ENCODE data around the gene ISX. TPM values are rescaled to one million over a fixed set of nuclear protein-coding genes. Genes with fewer than 3 reads are reported as not detected.
"Not testable (repeated sequence)": the region's sequence is repeated elsewhere in the genome, so short reads cannot be mapped to it uniquely, and the experiment has no call there.

ISX gene
- not detected in 2 replicates for total RNA-seq

- no peak for DNase-seq (ENCODE audit: low read depth in 2 of 2)
Observed at GRCh38 chr22:35065796-35066218, at the start of gene ISX. Gene ISX (plus strand): TSS chr22:35066158. CDS start chr22:35067088, 930 bp downstream.

- DNase-seq (ENCODE audit: low read depth in 2 of 2), result no peak
Observed at GRCh38 chr22:35016909-35017308, 49.0 kb upstream of the ISX start.

- DNase-seq (ENCODE audit: low read depth in 2 of 2), result no peak
Observed at GRCh38 chr22:35018995-35019394, 47.0 kb upstream of the ISX start.

- DNase-seq (ENCODE audit: low read depth in 2 of 2), result no peak
Observed at GRCh38 chr22:35020517-35020916, 45.4 kb upstream of the ISX start.

- no peak for DNase-seq (ENCODE audit: low read depth in 2 of 2)
Observed at GRCh38 chr22:35021161-35021560, 44.8 kb upstream of the ISX start.

- no peak for DNase-seq (ENCODE audit: low read depth in 2 of 2)
Observed at GRCh38 chr22:35022291-35022690, 43.7 kb upstream of the ISX start.

- DNase-seq (ENCODE audit: low read depth in 2 of 2), result peak; percentile 47 to 55
Observed at GRCh38 chr22:35023692-35024363, 42.1 kb upstream of the ISX start.

GRCh38 chr22:35024364-35024692, 41.6 kb upstream of the ISX start:
- no peak for DNase-seq (ENCODE audit: low read depth in 2 of 2)

- not testable (repeated sequence) for DNase-seq (ENCODE audit: low read depth in 2 of 2)
Observed at GRCh38 chr22:35030112-35030511, 35.8 kb upstream of the ISX start.

GRCh38 chr22:35032571-35032970, 33.4 kb upstream of the ISX start:
- no peak for DNase-seq (ENCODE audit: low read depth in 2 of 2)

- no peak for DNase-seq (ENCODE audit: low read depth in 2 of 2)
Observed at GRCh38 chr22:35033635-35034296, 32.2 kb upstream of the ISX start.

GRCh38 chr22:35034963-35035362, 31.0 kb upstream of the ISX start:
- DNase-seq (ENCODE audit: low read depth in 2 of 2), result no peak

GRCh38 chr22:35037089-35037488, 28.9 kb upstream of the ISX start:
- DNase-seq (ENCODE audit: low read depth in 2 of 2), result no peak

- no peak for DNase-seq (ENCODE audit: low read depth in 2 of 2)
Observed at GRCh38 chr22:35039625-35040024, 26.3 kb upstream of the ISX start.

GRCh38 chr22:35043252-35043933, 22.6 kb upstream of the ISX start:
- peak; percentile 4 to 14 for DNase-seq (ENCODE audit: low read depth in 2 of 2)

GRCh38 chr22:35043934-35044319, 22.0 kb upstream of the ISX start:
- no peak for DNase-seq (ENCODE audit: low read depth in 2 of 2)

- DNase-seq (ENCODE audit: low read depth in 2 of 2), result no peak
Observed at GRCh38 chr22:35044607-35045390, 21.2 kb upstream of the ISX start.

- no peak for DNase-seq (ENCODE audit: low read depth in 2 of 2)
Observed at GRCh38 chr22:35045451-35045850, 20.5 kb upstream of the ISX start.

GRCh38 chr22:35046744-35047462, 19.1 kb upstream of the ISX start:
- DNase-seq (ENCODE audit: low read depth in 2 of 2), result no peak

GRCh38 chr22:35050038-35050437, 15.9 kb upstream of the ISX start:
- DNase-seq (ENCODE audit: low read depth in 2 of 2), result not testable (repeated sequence)

- no peak for DNase-seq (ENCODE audit: low read depth in 2 of 2)
Observed at GRCh38 chr22:35051013-35051535, 14.9 kb upstream of the ISX start.

Data from lung microvascular endothelial cell (primary cell).